Hepatocyte (in vitro differentiated cells): ENCODE measurements around the gene HYAL2.

Source experiments
- EZH2 ChIP-seq: fragments of 200-600 bp; sonication (generic); IDR thresholded peaks from 2 replicates; pipeline ENCODE4 v1.6.1; 2016; ENCODE audit warnings: antibody characterized with exemption, mild to moderate bottlenecking, borderline replicate concordance
- TF ChIP-seq, protein P1 (sequence below): fragments of 200-600 bp; sonication (generic); IDR thresholded peaks from 2 replicates; pipeline ENCODE4 v1.5.1; 2016; ENCODE audit warnings: antibody characterized with exemption, mild to moderate bottlenecking; ENCODE audit not compliant: poor library complexity

DNA sequence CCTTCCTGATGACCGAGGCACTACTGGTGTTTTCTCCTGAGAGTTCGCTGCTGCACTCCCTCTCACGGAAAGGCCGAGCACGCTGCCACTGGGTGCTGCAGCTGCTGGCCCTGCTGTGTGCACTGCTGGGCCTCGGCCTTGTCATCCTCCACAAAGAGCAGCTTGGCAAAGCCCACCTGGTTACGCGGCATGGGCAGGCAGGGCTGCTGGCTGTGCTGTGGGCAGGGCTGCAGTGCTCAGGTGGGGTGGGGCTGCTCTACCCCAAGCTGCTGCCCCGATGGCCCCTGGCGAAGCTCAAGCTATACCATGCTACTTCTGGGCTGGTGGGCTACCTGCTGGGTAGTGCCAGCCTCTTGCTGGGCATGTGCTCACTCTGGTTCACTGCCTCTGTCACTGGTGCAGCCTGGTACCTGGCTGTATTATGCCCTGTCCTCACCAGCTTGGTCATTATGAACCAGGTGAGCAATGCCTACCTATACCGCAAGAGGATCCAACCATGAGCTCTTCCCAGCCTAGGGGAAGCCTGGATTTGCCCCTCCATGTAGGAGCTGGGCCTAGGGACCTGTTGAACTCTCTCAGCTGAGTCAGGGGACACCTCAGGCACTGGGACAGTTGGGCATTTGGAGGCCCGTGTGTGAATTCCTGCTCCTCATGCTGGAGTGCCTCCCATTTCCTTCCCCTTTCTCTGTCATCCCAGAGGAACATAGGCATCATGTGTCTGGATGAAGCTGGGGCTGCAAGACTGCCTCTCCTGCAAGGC is 30.9 kb upstream of the HYAL2 start:
- TF ChIP-seq, protein P1, sequence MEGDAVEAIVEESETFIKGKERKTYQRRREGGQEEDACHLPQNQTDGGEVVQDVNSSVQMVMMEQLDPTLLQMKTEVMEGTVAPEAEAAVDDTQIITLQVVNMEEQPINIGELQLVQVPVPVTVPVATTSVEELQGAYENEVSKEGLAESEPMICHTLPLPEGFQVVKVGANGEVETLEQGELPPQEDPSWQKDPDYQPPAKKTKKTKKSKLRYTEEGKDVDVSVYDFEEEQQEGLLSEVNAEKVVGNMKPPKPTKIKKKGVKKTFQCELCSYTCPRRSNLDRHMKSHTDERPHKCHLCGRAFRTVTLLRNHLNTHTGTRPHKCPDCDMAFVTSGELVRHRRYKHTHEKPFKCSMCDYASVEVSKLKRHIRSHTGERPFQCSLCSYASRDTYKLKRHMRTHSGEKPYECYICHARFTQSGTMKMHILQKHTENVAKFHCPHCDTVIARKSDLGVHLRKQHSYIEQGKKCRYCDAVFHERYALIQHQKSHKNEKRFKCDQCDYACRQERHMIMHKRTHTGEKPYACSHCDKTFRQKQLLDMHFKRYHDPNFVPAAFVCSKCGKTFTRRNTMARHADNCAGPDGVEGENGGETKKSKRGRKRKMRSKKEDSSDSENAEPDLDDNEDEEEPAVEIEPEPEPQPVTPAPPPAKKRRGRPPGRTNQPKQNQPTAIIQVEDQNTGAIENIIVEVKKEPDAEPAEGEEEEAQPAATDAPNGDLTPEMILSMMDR: no peak
- TF ChIP-seq EZH2: no peak
